Astrocyte (in vitro differentiated cells and primary cell): Measurements from ENCODE around the gene ARMH1. TPM values are rescaled to one million over a fixed set of nuclear protein-coding genes. Genes with fewer than 3 reads are reported as not detected.

Experiments used
- DNase-seq: peaks from one replicate; pipeline ENCODE4 v3.0.0-alpha.2; 2010; ENCODE audit warnings: low read depth
- FAIRE-seq: peaks from 2 replicates; lab custom pipeline; 2011; peaks lifted over from hg19 to GRCh38; lab: Jason Lieb, UNC
- H2AFZ ChIP-seq: 2 replicates; pipeline ENCODE4 v1.6.0; 2012; ENCODE audit warnings: low read depth, low read length, inconsistent platforms
- H3K27ac ChIP-seq: 2 replicates; pipeline ENCODE4 v1.5.1; 2011; ENCODE audit warnings: low read depth, low read length, inconsistent platforms
- H3K27me3 ChIP-seq: 2 replicates; pipeline ENCODE4 v1.6.0; 2011; ENCODE audit warnings: low read length, inconsistent platforms; ENCODE audit not compliant: insufficient read depth
- H3K36me3 ChIP-seq: 2 replicates; pipeline ENCODE4 v1.5.1; 2011; ENCODE audit warnings: low read length, inconsistent platforms; ENCODE audit not compliant: insufficient read depth
- H3K4me1 ChIP-seq: 2 replicates; pipeline ENCODE4 v1.5.1; 2011; ENCODE audit warnings: low read length, inconsistent platforms; ENCODE audit not compliant: insufficient read depth
- H3K4me2 ChIP-seq: 2 replicates; pipeline ENCODE4 v1.6.0; 2012; ENCODE audit warnings: low read length, inconsistent platforms
- H3K4me3 ChIP-seq: 2 replicates; pipeline ENCODE4 v1.5.1; 2011; ENCODE audit warnings: low read depth, mild to moderate bottlenecking, low read length, inconsistent platforms; ENCODE audit not compliant: insufficient read depth
- H3K79me2 ChIP-seq: 2 replicates; pipeline ENCODE4 v1.6.0; 2012; ENCODE audit warnings: mild to moderate bottlenecking, low read length, inconsistent platforms; ENCODE audit not compliant: insufficient read depth
- H3K9ac ChIP-seq: 2 replicates; pipeline ENCODE4 v1.6.0; 2012; ENCODE audit warnings: mild to moderate bottlenecking, low read length, inconsistent platforms
- H3K9me3 ChIP-seq: 2 replicates; pipeline ENCODE4 v1.5.1; 2012; ENCODE audit warnings: low read depth, mild to moderate bottlenecking, low read length, inconsistent platforms; ENCODE audit not compliant: insufficient read depth
- H4K20me1 ChIP-seq: 2 replicates; pipeline ENCODE4 v1.6.0; 2012; ENCODE audit warnings: low read length, inconsistent platforms; ENCODE audit not compliant: insufficient read depth
- H3K27ac Mint-ChIP-seq: one replicate; pipeline ENCODE4 v1.8.0; 2021; ENCODE audit warnings: mild to moderate bottlenecking, mixed read lengths; ENCODE audit not compliant: unreplicated experiment
- H3K27me3 Mint-ChIP-seq: one replicate; pipeline ENCODE4 v1.8.0; 2021; ENCODE audit warnings: low read depth, mixed read lengths; ENCODE audit not compliant: unreplicated experiment
- H3K36me3 Mint-ChIP-seq: one replicate; pipeline ENCODE4 v1.8.0; 2021; ENCODE audit warnings: low read depth, mixed read lengths; ENCODE audit not compliant: unreplicated experiment
- H3K4me1 Mint-ChIP-seq: one replicate; pipeline ENCODE4 v1.8.0; 2021; ENCODE audit warnings: low read depth, mixed read lengths; ENCODE audit not compliant: unreplicated experiment
- H3K4me3 Mint-ChIP-seq: one replicate; pipeline ENCODE4 v1.8.0; 2021; ENCODE audit warnings: mild to moderate bottlenecking, moderate library complexity, mixed read lengths; ENCODE audit not compliant: unreplicated experiment
- H3K9me3 Mint-ChIP-seq: one replicate; pipeline ENCODE4 v1.8.0; 2021; ENCODE audit warnings: mild to moderate bottlenecking, mixed read lengths; ENCODE audit not compliant: unreplicated experiment
- EZH2 ChIP-seq: IDR thresholded peaks from 2 replicates; pipeline ENCODE4 v1.6.1; 2012; ENCODE audit warnings: mild to moderate bottlenecking, low read length, inconsistent platforms; ENCODE audit not compliant: insufficient read depth
- total RNA-seq: library from RNA; stranded (reverse); gene quantifications from 2 replicates; pipeline ENCODE4 v1.2.1, GENCODE V29; 2021
- TF ChIP-seq, protein P1 (sequence below): IDR thresholded peaks from 2 replicates; pipeline ENCODE4 v1.5.1; 2011; ENCODE audit warnings: low read depth, mild to moderate bottlenecking, inconsistent platforms, low read length, moderate library complexity; ENCODE audit not compliant: insufficient read depth

ARMH1 gene
- total RNA-seq, 1 donor from 2014 or later = 2.5 TPM

DNA sequence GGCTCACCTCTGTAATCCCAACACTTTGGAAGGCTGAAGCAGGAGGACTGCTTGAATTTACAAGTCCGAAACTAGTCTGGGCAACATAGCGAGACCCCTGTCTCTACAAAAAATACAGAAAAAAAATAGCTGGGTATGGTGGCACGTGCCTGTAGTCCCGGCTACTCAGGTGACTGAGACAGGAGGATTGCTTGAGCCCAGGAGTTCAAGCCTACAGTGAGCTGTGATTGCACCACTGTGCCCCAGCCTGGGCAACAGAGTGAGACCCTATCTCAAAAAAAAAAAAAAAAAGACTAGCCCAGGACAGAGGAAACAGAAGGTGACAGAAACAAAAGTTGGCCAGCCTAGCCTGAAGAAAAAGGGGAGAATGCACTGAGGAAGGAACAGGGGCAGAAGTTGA is 21.2 kb downstream of the ARMH1 start:
- no peak overlapping the region for H3K27ac ChIP-seq
- H3K36me3 ChIP-seq = no peaks in the 10 kb centered on the region
- DNase-seq (no peak), FAIRE-seq (no peak)
- H3K4me3 Mint-ChIP-seq = no peak overlapping the region
- H3K4me1 Mint-ChIP-seq = no peaks in the 10 kb centered on the region
- H3K27me3 Mint-ChIP-seq = peaks cover 5% of the 10 kb centered on the region
- TF ChIP-seq EZH2 = no peak
- TF ChIP-seq, protein P1, sequence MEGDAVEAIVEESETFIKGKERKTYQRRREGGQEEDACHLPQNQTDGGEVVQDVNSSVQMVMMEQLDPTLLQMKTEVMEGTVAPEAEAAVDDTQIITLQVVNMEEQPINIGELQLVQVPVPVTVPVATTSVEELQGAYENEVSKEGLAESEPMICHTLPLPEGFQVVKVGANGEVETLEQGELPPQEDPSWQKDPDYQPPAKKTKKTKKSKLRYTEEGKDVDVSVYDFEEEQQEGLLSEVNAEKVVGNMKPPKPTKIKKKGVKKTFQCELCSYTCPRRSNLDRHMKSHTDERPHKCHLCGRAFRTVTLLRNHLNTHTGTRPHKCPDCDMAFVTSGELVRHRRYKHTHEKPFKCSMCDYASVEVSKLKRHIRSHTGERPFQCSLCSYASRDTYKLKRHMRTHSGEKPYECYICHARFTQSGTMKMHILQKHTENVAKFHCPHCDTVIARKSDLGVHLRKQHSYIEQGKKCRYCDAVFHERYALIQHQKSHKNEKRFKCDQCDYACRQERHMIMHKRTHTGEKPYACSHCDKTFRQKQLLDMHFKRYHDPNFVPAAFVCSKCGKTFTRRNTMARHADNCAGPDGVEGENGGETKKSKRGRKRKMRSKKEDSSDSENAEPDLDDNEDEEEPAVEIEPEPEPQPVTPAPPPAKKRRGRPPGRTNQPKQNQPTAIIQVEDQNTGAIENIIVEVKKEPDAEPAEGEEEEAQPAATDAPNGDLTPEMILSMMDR = no peak
- H3K9ac ChIP-seq = no peak overlapping the region
- peaks cover 11% of the 10 kb centered on the region for H3K36me3 Mint-ChIP-seq
- H4K20me1 ChIP-seq = no peaks in the 10 kb centered on the region
- peaks cover 7% of the 10 kb centered on the region for H3K27me3 ChIP-seq
- no peak overlapping the region for H3K4me2 ChIP-seq
- no peaks in the 10 kb centered on the region for H3K9me3 Mint-ChIP-seq
- no peaks in the 10 kb centered on the region for H3K4me1 ChIP-seq
- H3K79me2 ChIP-seq = no peaks in the 10 kb centered on the region
- no peak overlapping the region for H3K4me3 ChIP-seq
- H2AFZ ChIP-seq = no peak overlapping the region
- H3K9me3 ChIP-seq = no peaks in the 10 kb centered on the region
- no peak overlapping the region for H3K27ac Mint-ChIP-seq

DNA sequence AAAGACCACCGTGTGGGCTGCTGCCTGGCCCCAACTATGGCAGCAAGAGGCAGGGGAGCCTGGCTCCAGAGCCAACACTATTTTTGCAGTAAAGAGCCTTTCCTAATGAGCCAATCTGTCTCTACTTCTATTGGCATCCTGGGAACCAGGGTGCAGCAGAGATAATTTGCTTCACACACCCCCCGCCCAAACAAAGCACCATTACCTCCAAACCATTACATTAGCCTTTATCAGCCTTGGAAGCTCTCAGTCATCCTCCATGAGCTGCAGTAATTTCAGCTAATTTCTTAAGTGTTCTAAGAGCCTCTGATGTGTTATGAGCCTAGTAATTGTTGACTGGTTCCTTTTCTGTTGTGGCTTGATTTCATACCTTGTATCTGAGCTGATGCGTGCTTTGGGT is 21.6 kb downstream of the ARMH1 start:
- no peaks in the 10 kb centered on the region for H4K20me1 ChIP-seq
- H3K4me3 ChIP-seq = no peak overlapping the region
- H3K27me3 Mint-ChIP-seq = peaks cover 5% of the 10 kb centered on the region
- H3K4me1 Mint-ChIP-seq = no peaks in the 10 kb centered on the region
- no peaks in the 10 kb centered on the region for H3K9me3 Mint-ChIP-seq
- H3K27ac Mint-ChIP-seq = no peak overlapping the region
- H3K4me3 Mint-ChIP-seq = no peak overlapping the region
- no peak overlapping the region for H3K27ac ChIP-seq
- peaks cover 7% of the 10 kb centered on the region for H3K27me3 ChIP-seq
- H2AFZ ChIP-seq = no peak overlapping the region
- H3K36me3 ChIP-seq = no peaks in the 10 kb centered on the region
- no peak overlapping the region for H3K9ac ChIP-seq
- H3K4me1 ChIP-seq = no peaks in the 10 kb centered on the region
- no peaks in the 10 kb centered on the region for H3K9me3 ChIP-seq
- no peak overlapping the region for H3K4me2 ChIP-seq
- FAIRE-seq = no peak
- TF ChIP-seq, protein P1 = no peak
- no peak for TF ChIP-seq EZH2
- H3K79me2 ChIP-seq = no peaks in the 10 kb centered on the region
- H3K36me3 Mint-ChIP-seq = peaks cover 11% of the 10 kb centered on the region
- DNase-seq = no peak

DNA sequence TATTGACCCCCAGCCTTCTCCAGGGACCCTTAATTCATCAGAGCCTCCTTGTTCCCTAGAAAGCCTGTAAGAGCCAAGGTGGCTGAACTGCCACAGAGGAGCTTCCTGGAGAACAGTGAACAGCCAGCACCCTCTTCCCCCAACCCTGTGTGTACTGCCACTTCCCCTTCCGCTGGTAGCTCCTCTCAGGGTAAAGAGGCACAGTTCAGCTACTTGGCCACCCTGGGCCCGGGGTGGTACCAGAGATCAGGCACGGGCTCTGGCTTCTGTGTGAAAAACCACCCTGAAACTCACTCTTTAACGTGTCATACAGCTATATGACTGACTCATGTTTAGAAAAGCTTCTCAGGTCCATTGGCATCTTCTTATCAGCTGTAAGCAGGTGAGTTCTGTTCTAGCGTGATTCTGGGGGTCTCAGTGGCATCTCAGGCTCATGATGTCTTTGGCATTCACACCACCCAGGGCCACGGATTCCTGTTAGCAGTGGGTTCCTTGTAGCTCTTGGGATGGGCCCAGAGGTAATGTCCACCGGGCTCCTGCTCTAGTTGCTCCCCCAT is 22.4 kb downstream of the ARMH1 start:
- DNase-seq (no peak), FAIRE-seq (no peak)
- Histone ChIP-seq H3K27me3 (peaks cover 3% of the 10 kb centered on the region), H3K4me2 (no peak overlapping the region), H3K27ac (no peak overlapping the region), H3K36me3 (no peaks in the 10 kb centered on the region), H4K20me1 (no peaks in the 10 kb centered on the region), H3K9me3 (no peaks in the 10 kb centered on the region), H3K4me3 (no peak overlapping the region), H3K79me2 (no peaks in the 10 kb centered on the region), H2AFZ (no peak overlapping the region), H3K4me1 (no peaks in the 10 kb centered on the region), H3K9ac (no peak overlapping the region)
- Mint-ChIP-seq H3K4me3 (no peak overlapping the region), H3K9me3 (no peaks in the 10 kb centered on the region), H3K27ac (no peak overlapping the region), H3K27me3 (peaks cover 5% of the 10 kb centered on the region), H3K4me1 (no peaks in the 10 kb centered on the region), H3K36me3 (peaks cover 8% of the 10 kb centered on the region)
- TF ChIP-seq, protein P1 = no peak
- no peak for TF ChIP-seq EZH2
